C4-2B (cell line): ENCODE measurements around the gene SERPINB2.

Experiments used
- H3K27ac ChIP-seq: fragments of 450-650 bp; 2 replicates; pipeline ENCODE4 v1.5.1; 2017
- ZFX ChIP-seq: fragments of 450-650 bp; IDR thresholded peaks from 2 replicates; pipeline ENCODE4 v1.6.1; 2017
- TF ChIP-seq, protein P1 (sequence below): fragments of 450-650 bp; conservative IDR thresholded peaks from 2 replicates; pipeline ENCODE4 v1.5.1; 2017; ENCODE audit warnings: mild to moderate bottlenecking

SERPINB2 gene

DNA sequence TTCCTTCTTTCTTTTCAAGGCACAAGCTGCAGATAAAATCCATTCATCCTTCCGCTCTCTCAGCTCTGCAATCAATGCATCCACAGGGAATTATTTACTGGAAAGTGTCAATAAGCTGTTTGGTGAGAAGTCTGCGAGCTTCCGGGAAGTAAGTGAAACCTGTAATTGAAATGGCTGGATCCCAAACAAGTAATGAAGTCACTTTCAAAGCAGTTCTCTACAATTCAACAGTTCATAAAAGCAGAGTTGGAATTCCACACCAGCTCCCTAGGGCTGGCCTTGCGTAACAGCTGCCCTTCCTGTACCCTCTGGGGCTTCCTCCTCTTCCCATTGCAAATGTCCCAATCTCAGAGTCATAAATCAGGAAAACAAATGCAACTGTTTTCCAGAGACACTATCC, 9.6 kb downstream of the SERPINB2 start:
- TF ChIP-seq, protein P1, sequence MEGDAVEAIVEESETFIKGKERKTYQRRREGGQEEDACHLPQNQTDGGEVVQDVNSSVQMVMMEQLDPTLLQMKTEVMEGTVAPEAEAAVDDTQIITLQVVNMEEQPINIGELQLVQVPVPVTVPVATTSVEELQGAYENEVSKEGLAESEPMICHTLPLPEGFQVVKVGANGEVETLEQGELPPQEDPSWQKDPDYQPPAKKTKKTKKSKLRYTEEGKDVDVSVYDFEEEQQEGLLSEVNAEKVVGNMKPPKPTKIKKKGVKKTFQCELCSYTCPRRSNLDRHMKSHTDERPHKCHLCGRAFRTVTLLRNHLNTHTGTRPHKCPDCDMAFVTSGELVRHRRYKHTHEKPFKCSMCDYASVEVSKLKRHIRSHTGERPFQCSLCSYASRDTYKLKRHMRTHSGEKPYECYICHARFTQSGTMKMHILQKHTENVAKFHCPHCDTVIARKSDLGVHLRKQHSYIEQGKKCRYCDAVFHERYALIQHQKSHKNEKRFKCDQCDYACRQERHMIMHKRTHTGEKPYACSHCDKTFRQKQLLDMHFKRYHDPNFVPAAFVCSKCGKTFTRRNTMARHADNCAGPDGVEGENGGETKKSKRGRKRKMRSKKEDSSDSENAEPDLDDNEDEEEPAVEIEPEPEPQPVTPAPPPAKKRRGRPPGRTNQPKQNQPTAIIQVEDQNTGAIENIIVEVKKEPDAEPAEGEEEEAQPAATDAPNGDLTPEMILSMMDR = no peak
- no peak for TF ChIP-seq ZFX

DNA sequence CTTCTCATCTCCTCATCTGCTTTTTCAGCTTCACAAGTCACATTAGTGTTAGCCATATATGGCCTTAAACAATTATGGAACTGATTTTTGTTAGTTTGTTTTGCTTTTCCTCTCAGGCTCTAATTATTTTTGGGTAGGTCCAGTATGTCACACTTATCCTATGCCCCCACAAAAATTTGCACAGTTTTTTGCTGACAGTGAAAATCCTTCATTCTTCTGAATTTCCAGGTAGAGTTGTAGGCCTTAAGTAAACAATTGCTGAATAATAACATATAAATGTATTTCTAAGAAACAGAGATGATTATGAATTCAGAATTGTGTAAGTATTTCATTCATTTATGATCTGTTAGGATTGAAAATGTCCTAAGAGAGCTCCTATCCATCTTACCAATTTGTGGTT, 11.7 kb downstream of the SERPINB2 start:
- TF ChIP-seq, protein P1 = no peak
- TF ChIP-seq ZFX = no peak
- no peak overlapping the region for H3K27ac ChIP-seq

More for the DNA sequence above, 9.6 kb downstream of the SERPINB2 start:
- no peak overlapping the region for H3K27ac ChIP-seq

DNA sequence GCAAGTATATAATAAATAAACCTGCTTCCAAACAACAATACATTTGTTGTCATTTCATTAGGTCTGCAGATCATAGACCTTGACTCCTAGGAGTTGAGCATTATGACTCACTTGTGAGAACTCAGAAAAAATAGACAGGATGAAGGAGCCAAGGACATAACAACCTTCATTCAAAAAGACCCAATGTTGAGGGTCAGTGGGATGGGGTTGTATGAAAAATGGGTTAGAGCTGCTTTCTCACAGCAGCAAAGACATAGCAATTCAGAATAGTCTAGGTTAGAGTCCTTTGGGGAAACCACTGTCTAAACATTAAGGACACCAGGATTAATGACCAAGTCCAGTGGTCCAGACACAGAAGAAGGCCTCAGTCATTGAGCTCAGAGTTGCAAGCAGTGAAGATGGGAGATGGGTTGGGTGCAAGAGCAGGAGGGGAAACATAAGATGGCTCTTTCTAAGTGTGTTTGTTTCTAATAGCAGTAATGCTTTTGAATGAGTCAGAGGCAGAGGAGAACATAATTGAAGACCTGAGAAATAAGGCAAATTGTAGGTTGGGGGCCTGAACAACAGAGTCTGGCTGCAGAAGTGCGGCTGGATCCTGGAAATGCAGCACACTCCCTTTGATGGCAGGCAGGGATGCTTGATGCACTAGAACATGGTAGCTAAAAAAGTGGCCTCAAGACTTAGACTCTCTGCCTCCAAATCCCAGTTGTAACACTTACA, 16.5 kb downstream of the SERPINB2 start:
- no peak overlapping the region for H3K27ac ChIP-seq
- TF ChIP-seq ZFX = no peak
- TF ChIP-seq, protein P1 = no peak

DNA sequence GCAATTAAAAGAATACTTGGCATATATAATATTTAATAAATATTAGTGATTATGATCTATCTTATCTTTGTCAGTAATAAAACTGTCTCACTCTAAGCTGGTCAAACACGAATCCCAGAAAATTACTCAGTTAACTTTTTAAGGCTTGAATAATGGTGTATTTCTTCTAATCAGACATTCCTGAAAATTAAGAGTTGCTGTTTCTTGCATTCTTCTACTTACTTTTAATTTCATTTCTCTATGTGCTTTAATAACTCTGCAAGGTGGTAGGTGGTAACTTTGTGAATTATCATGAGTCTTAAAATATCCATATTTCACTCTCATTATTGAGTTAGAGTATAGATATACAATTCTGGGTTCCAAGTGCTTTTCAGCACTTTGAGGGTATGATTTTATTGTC, 17.2 kb downstream of the SERPINB2 start:
- no peak overlapping the region for H3K27ac ChIP-seq
- TF ChIP-seq, protein P1 = no peak
- no peak for TF ChIP-seq ZFX

DNA sequence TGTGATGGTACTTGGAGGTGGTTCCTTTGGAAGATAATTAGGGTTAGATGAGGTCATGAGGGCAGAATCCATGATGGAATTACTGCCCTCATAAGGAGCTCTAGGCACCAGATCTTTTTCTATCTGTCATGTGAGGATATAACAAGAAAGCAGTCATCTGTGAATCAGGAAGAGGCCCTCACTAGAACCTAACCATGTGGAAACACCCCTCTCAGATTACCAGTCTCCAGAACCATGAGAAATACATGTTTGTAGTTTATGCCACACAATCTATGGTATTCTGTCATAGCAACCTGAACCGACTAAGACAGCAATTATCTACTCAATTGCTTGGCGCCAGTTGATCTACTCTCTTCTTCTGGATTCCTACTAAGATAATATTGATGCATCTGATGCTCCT, 17.9 kb downstream of the SERPINB2 start:
- no peak overlapping the region for H3K27ac ChIP-seq

DNA sequence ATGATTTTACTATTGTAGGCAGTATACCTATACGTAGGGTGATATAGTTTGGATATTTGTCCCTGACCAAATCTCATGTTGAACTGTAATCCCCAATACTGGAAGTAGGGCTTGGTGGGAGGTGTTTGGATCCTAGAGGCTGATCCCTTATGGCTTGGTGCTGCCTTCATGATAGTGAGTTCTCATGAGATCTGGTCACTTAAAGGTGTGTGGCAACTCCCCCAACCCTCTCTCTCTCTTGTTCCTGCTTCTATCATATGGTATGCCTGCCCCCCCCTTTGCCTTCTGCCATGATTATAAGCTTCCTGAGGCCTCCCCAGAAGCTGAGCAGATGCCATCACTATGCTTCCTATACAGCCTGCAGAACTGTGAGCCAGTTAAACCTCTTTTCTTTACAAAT, 18.6 kb downstream of the SERPINB2 start:
- TF ChIP-seq, protein P1 = no peak
- TF ChIP-seq ZFX = no peak
- no peak overlapping the region for H3K27ac ChIP-seq

More for the DNA sequence above, 17.9 kb downstream of the SERPINB2 start:
- TF ChIP-seq ZFX = no peak

DNA sequence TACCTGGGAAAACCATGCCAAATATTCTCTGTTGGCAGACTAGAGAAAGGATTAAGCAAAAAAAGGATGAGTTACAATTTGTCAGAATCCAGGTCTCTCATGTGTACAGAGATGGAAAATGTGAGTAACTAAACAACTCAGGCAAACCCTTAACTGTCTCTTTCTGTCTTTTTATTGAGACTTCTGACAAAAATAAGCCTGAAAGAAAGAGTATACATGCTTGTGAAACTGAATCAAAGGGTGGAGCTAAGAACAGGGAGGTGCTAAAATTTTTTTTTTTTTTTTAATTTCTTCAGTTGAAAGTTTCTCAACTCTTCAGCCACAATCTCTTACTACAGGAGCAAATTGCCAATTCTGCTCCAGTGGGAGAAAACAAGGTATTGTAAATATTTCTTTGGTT, 20.2 kb downstream of the SERPINB2 start, which contains the start of gene SERPINB10:
Gene SERPINB10, plus strand, starts transcription at position 295 of the 400 bp plus-strand sequence. CDS start 7,553 bp downstream, outside the sequence.
- TF ChIP-seq, protein P1 = no peak
- TF ChIP-seq ZFX = no peak

DNA sequence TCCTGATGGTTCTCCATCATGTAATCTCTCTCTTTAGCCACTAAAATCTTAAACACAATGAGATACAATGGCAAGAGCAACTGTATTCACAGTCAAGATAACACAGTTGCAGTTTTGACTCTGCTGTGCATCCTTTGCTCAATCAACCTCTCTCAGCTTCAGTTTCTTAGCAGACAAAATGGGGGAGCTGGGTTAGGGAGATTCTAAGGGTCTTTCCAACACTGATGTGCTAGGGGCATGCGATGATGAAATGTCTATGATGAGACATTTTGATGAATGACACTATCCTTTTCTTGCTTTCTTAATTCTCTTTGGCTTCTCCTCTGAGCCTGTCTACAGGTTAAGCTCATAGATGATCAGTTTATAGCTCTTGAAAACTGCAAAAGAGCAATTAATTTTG, 21.4 kb downstream of the SERPINB2 start:
- H3K27ac ChIP-seq = no peak overlapping the region
- no peak for TF ChIP-seq ZFX
- TF ChIP-seq, protein P1 = no peak

More for the DNA sequence above, 20.2 kb downstream of the SERPINB2 start, which contains the start of gene SERPINB10:
- H3K27ac ChIP-seq = no peak within 1 kb of the TSS
